Right lobe of liver (tissue), 4 donors: ENCODE measurements around the gene ARHGAP21.
"Not testable (repeated sequence)": the region's sequence is repeated elsewhere in the genome, so short reads cannot be mapped to it uniquely, and the experiment has no call there.

Experiments used
- CTCF ChIP-seq, 4 donors: fragments of 200-600 bp in 3 of 4; fragments of 450-650 bp in 1 of 4; IDR thresholded peaks; one replicate each; pipeline versions ENCODE4 v1.5.1 to v1.8.0; 2016 to 2022; ENCODE audit warnings: antibody characterized with exemption in 4 of 4, mild to moderate bottlenecking in 2 of 4
- POLR2A ChIP-seq: fragments of 450-650 bp; IDR thresholded peaks from one replicate; pipeline ENCODE4 v1.6.1; 2017; ENCODE audit warnings: antibody characterized with exemption, mild to moderate bottlenecking
- donor health status: DM: no; HTN: no; CAD: no.
- donor health status: DM: no; HTN: no; CAD: no.
- donor health status: DM: no; HTN: yes; CAD: no.

GRCh38 chr10:24621035-24621795 lies 102.5 kb downstream of the ARHGAP21 start:
- TF ChIP-seq CTCF (IDR thresholded peaks at IDR 0.05); POLR2A: not testable (repeated sequence)
